Measurements from ENCODE around the gene MYPN.

The MYPN gene

DNA sequence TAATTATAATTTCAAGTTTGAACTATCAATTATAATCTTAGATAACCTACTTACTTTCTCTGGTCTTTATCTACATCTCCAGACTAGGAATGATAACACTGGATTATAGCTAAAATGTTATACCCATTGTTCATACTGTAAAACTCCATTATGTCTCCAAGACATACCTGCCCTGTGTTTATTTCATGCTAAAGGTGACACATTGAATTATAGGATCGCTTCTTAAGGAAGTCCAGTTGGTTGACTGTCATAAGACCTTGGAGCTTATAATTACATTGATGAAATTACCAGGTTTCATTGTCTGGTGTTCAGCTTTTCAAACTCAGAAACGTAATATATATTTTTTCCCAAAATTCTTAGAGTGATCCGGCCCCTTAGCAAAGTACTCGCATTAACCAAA, 18.7 kb upstream of the MYPN start:
- DNase-seq: no peak

DNA sequence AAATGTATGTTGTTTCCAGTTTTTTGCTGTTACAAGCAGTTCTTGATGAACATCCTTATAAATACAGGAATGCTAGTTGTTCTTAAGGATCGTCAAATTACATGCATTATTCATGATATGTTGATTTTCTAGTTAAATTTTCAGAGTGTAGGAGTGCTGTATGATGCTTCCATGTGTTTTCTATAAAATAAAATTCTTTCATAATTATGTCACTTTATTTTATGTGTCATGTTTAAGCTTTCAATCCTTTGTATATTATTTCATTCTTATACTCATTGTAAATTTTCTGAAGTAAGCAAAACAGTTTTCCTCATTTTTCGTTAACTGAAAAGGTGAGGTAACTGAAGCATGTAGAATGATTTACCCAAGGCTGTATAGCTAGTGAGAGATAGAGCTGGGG, 16.8 kb upstream of the MYPN start:
- DNase-seq: no peak

GRCh38 chr10:68095153-68095552, 14.1 kb upstream of the MYPN start:
- no peak for DNase-seq

DNA sequence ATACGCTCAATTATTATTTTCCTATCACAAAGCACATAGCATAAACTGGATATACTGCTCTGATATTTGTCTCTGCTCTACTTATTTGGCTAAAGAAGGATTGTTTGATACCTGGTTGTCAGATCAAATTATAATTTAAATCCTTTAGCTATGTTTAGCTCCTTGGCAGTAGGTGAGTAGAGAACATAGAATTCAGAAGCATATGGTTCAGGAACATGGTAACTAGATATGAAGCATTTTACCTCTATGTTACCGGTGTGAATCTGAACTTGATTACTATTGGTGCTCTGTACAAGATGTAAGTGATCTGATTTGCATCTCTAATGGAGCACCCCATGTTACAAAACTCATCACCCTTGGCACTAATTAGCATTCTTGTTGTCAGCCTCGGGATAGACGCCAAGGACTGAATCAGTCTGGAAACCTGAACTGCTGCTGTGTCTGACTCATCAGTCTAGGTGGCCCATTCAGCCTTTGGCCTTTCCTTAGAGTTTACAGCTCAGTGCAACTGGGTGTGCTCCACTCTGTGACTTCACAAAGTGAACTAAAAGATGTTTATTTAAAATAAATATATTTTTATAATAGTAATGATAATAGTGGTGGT, 12.3 kb upstream of the MYPN start:
- no peak for DNase-seq

GRCh38 chr10:68099736-68100135, 9.6 kb upstream of the MYPN start:
- no peak for DNase-seq

DNA sequence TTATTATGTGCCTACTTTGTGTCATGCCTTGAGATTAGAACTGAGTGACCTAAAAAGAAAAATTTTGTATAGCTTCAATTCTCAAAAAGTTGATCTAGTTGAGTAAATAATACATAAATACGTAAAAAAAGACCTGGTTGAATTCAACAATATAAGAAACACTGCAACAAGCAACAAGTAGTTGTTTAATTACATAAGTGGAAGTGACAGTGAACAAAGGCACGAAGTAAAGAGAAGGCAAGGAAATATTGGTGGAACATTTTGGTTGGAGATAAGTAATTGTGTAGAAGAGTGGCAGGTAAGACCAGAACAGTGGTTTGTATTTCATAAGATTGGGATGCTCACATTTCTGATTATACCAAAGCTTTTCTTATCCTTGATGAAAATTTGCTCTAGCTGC, 8.2 kb upstream of the MYPN start:
- DNase-seq: no peak

DNA sequence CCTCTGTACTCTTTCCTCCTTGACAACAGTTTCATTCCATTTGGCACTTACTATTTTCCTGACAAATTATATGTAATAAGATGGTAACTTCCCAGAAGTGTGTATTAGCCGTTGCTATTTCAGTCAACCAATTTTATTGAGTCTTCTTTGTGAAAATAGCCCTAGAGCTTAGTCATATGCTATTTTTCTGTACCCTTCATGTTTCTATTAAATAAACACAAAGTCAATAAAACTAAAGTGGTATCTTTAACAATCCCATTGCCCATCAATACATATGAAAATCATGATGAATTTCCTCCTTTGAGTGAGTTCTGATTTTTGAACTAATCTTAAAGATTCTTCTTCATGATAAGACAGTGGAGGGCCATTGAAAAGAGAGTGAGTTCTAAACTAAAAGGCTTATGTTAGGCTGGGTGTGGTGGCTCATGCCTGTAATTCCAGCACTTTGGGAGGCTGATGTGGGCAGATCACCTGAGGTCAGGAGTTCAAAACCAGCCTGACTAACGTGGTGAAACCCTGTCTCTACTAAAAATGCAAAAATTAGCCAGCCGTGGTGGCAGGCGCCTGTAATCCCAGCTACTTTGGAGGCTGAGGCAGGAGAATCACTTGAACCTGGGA, 5.9 kb upstream of the MYPN start:
- no peak for DNase-seq

- DNase-seq: no peak
Measured at GRCh38 chr10:68103901-68104300, 5.4 kb upstream of the MYPN start.

- no peak for DNase-seq
Measured at GRCh38 chr10:68105820-68106219, 3.5 kb upstream of the MYPN start.

DNA sequence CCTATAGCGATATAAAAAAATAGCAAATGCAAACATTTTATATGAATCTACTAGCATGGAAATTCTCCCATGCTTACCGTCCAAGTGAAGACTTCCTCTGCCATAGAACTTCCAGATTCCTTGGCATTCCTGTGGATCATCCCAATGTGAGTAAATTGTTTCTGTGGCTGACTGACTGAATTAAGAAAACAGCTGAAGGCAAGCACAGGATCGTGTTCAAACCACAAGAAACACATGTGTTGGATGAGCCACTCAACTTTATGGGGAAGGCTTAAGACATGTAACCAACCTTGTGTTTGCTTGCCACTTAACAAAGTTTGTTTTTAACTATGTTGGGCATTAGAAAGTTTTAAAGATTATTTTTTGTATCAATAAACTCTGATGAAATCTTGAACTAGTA, 2.6 kb upstream of the MYPN start:
- no peak for DNase-seq

GRCh38 chr10:68107651-68108050, 1.6 kb upstream of the MYPN start:
- DNase-seq: no peak

DNA sequence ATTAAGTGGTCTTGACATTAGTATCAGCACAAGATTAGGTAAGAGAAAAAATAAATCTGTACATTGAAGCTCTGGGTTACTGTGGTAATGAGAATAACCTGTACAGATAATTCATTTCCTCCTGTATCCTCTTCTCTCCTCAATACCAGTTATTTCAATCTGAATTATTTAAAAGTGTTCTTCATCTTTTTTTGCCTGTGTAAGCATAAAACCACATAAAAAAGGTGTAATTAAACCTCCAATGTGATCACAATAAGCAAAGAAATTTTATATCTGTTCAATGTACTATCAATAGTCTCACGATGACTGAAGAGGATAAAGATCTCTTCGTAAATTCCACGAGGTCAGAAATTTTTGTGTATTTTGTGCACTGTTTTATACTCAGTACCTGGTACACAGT, 1.2 kb upstream of the MYPN start:
- no peak for DNase-seq

GRCh38 chr10:68108653-68109052, 635 bp upstream of the MYPN start:
- no peak for DNase-seq

DNA sequence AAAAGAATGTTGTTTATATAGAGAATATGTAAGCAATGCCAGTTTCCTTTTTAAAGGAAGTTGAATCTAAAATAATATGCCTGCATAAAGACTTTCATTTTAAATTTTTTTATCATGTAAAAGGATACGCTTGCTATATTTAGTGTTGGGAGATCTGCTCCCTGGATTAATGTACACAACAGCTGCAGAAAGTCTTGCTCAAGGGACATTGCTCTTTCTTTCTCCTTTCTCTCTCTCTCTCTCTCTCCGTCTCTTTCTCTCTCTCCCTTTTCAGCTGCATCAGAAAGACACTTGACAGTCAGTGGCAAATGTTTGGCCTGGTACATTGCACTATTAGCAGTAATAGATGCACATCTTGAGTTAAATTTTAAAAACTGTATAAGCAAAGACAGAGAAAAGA, 739 bp downstream of the MYPN start:
- DNase-seq: no peak

DNA sequence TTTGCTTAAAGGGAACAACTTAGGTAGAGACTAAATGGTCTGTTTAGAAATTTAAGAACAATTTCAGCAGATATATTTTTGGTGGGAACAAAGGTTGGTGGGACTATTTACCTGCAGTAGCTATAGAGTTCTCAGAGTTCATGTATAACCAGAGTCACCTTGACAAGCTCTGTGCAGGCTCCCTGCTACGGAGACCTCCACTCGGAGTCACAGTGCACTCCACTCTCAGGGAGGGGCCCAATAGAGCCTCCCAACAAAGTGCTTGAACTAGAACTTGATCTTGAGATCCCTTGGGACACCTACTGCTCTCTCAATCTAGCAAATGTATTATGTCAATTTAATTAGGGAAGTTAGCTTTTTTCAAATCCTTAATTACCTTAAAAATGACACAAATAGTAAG, 2.3 kb downstream of the MYPN start:
- no peak for DNase-seq

DNA sequence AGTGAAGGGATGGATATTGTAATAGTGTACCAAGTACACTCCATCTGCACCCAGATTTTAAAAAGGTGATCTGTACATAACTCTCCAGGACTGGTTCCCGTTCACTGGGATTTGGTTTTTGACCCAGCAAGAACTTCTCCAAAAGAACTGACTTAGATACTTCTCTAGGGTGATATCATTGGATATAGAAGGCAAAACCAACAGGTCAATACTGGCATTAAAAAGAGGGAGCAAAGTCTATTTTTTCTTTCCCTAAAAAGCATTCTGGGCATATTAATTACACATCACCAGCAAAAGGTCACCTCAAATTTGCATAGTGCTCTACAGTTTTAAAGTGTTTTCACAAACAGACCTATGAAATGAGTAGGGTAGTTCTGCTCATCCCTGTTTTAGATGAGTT, 3.5 kb downstream of the MYPN start:
- no peak for DNase-seq

- no peak for DNase-seq
Measured at GRCh38 chr10:68118657-68119056, 9.4 kb downstream of the MYPN start.

DNA sequence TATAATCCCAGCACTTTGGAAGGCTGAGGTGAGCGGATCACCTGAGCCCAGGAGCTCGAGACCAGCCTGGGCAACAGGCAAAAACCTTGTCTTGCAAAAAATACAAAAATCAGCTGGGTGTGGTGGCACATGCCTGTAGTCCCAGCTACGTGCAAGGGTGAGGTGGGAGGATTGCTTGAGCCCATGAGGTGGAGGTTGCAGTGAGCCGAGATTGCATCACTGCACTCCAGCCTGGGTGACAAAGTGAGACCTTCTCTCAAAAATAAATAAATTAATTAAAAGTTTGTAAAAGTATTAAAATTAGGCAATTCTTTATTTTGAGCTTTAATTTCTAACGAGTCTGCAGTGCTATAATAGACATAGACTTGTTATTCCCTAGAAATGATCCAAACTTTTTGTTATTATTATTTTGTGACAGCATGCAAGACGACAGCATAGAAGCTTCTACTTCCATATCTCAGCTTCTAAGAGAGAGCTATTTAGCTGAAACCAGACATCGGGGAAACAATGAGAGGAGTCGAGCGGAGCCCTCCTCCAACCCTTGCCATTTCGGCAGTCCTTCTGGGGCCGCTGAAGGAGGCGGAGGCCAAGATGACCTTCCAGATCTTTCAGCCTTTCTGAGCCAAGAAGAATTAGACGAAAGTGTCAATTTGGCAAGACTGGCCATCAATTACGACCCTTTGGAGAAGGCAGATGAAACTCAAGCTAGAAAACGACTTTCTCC, 11.9 kb downstream of the MYPN start:
- DNase-seq: no peak

- DNase-seq: no peak
Measured at GRCh38 chr10:68121852-68122251, 12.6 kb downstream of the MYPN start.

- DNase-seq: no peak
Measured at GRCh38 chr10:68124718-68125117, 15.4 kb downstream of the MYPN start.

- no peak for DNase-seq
Measured at GRCh38 chr10:68125772-68126171, 16.5 kb downstream of the MYPN start.

- DNase-seq: no peak
Measured at GRCh38 chr10:68128015-68128414, 18.7 kb downstream of the MYPN start.

DNA sequence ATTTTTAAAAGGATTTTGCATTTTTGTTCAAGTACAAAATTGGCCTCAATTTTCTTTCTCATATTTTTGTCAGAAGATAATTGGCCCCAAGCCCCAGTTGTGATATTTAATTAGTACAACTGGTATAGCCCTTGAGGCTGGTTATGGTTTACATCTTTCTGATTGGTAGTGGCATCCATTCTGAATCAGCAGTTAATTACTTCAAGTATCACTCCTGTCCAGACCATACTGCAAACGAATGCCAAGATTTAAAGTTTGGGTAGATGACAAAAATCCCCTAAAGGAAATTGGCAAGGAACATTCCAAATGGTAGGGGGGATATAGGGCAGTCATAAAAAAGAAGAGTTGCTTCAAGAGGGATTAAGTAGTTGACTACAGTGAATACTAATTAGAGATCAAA, 23.1 kb downstream of the MYPN start:
- no peak for DNase-seq

- no peak for DNase-seq
Measured at GRCh38 chr10:68133523-68133922, 24.2 kb downstream of the MYPN start.

DNA sequence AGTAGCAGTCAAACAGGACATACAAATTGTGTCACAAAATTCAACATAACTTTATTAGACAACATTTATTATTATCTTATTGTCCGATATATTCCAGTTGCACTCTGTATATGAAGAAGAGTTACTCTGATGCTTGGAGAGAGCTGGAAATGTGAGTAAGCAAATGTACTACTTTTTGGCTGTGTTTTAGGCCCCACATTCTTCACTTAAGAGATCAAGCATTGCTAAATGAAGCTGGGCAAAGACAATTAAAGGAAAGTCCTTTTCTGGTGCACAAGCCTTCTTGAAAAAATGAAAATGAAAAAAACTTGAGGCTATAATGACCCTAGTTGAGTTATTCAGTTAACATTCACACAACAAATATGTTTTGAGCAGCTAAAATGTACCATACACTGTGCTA, 26.1 kb downstream of the MYPN start:
- no peak for DNase-seq

Data from GOT3 (cell line).